CD4-positive, alpha-beta T cell treated with Interleukin-6 at 100 ng/mL for 8 hours (primary cell): ENCODE results near the gene HMGA1.

Source experiments
- DNase-seq: peaks from one replicate; pipeline ENCODE4 v3.0.0-alpha.2; 2020; ENCODE audit warnings: mixed read lengths, low spot score

Gene HMGA1

GRCh38 chr6:34236443-34237315 lies at the start of gene HMGA1:
Gene HMGA1, plus strand, starts transcription at chr6:34236873. Its CDS starts 3,908 bp downstream, at chr6:34240781.
- DNase-seq: peak; percentile 90

GRCh38 chr6:34189806-34190503 lies 46.7 kb upstream of the HMGA1 start:
- peak; percentile 70 for DNase-seq

GRCh38 chr6:34190504-34191122 lies 46.1 kb upstream of the HMGA1 start:
- DNase-seq: no peak

DNA sequence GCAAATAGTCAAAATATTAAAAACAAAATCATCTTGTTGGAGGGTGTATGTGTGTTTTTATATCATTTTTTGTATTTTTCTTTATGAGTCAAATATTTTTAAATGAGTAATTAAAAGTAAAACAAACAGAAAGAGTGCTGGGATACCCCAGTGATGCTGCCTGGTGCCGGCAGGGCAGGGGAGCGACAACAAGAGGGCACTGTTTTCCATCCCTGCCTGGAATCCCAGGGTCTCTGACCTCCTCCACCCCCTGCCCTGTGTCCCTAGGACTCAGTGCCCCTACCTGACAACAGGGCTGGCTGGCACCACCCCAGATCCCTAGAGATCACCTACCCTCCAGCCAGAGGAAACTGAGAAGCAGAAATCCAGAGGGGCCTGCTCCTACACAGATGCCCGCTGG lies 41.9 kb upstream of the HMGA1 start:
- no peak for DNase-seq

DNA sequence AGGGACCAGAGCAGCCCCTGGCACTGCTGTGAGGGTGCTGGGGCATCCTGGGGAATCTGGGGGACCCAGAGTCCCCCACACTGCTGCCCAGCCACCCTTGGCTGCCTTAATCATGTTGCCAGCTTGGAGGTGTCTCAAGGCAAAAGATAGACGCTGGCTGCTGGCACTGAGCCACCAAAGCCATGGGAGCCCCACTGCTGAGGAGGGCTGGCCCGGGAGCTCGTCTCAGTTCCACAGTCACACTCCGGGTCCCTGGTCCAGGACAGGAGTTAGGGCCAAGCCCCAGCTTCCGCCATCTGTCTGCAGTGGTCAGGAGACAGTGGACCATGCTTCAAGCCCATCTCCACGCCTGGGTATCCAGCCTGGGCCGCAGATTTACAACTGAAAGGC lies 41.0 kb upstream of the HMGA1 start:
- no peak for DNase-seq

DNA sequence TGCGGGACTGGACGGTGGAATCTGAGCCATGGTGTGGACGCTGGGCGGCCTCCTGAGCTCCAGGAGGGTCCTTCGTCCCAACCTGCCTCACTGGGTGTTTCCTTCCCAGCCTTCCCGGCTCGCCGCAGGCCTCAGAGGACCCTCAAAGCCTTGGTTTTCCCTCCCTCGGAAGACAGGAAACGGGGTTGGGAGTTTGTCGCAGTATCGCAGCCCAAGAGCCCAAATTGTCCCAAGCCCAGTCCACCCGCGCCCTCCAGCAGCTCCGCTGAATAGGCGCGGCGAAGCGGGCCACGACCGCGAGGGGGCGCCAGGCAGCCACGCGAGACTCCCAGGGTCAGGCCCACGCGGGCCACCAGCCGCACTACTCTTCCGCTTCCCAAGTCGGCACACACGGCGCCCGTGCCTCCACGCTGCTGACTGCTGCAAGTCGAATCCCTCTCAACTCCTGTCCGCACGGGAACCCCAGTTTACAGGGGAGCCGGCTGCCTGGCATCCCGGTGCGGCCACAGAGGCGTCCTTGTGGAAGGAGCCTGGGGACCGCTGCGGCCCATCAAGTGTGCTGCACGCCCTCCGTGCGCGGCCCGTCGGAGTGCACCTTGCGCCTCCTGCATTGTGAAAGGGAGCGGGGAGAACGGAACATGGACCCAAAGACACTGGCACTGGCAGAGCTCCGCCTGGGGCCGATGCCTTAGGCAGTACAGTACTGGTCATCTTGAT lies 40.4 kb upstream of the HMGA1 start:
- DNase-seq: peak; percentile 88

DNA sequence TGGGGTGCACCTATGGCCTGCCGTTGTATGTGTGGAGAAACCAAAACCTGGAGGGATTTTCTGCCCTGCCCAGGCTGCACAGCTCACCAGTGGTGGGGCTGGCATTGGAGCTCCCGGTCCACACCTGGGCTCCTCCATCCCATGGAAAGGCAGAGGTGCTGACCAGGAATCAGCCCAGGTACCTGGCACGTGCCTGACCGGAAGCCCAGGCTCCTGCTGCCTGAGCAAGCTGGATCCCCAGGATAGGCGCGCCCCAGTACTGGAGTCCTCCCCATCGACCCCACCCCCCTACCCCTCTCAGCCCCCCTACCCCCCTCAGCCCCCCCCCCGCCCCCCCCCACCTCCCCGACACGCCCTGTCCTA lies 39.9 kb upstream of the HMGA1 start:
- no peak for DNase-seq

- DNase-seq: no peak
Measured at GRCh38 chr6:34200340-34200971, 36.2 kb upstream of the HMGA1 start.

- no peak for DNase-seq
Measured at GRCh38 chr6:34201455-34202107, 35.1 kb upstream of the HMGA1 start.

- no peak for DNase-seq
Measured at GRCh38 chr6:34202329-34203201, 34.1 kb upstream of the HMGA1 start.

- no peak for DNase-seq
Measured at GRCh38 chr6:34204693-34205092, 32.0 kb upstream of the HMGA1 start.

DNA sequence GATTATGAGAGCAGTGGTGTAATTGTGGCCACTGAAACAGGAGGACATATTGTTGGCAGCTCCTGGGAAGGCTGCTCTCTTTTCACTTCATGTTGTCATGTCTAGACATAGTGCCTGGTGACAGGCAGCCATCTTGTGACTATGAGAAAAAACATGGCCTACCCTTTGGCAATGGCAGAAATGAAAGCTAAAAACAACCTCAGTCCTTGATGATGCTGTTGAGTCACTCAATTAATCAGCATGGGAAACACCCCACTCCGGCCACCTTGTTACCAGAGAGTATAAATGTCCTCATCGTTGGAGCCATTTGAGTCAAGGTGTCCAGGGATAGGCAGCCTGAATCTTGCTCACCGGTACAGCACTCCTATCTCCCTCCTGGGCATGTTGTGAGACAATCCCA lies 31.2 kb upstream of the HMGA1 start:
- no peak for DNase-seq

GRCh38 chr6:34205916-34206315 lies 30.8 kb upstream of the HMGA1 start:
- no peak for DNase-seq

GRCh38 chr6:34206726-34207125 lies 29.9 kb upstream of the HMGA1 start:
- no peak for DNase-seq

- no peak for DNase-seq
Measured at GRCh38 chr6:34207695-34208443, 28.8 kb upstream of the HMGA1 start.

GRCh38 chr6:34213772-34214171 lies 22.9 kb upstream of the HMGA1 start:
- DNase-seq: no peak

GRCh38 chr6:34218691-34219090 lies 18.0 kb upstream of the HMGA1 start:
- DNase-seq: no peak

DNA sequence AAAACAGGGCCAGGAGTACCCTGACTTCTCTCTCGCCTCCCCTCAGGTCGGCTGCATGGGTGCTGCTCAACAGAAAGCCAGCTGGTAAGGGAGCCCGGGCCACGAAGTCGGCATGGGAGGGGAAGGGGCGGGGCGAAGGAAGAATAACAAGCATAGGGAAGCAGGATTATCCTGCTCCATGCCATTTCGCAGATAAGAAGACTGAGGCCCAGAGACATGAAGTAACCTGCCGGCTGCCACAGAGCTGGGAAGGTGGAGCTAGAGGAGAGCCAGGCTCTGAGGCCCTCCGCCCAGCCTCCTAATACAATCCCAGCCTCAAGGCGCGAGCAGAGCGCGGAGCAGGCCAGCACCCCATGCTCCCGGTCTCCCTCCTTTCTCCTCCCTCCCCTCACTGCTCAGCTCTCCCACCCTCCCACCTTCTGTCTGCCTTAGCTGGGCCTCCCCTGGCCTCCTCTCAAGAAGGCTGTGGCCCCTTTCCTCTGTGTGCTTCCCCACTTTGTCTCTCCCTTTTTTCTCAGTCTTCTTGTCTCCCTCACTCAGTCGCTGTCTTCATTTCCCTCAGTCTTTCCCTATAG lies 13.2 kb upstream of the HMGA1 start:
- DNase-seq: no peak
